ENCODE measurements around the gene BABAM1. TPM values are rescaled to one million over a fixed set of nuclear protein-coding genes. Genes with fewer than 3 reads are reported as not detected.

The BABAM1 gene
- total RNA-seq, 1 experiment from 2014 or later = 146 TPM

DNA sequence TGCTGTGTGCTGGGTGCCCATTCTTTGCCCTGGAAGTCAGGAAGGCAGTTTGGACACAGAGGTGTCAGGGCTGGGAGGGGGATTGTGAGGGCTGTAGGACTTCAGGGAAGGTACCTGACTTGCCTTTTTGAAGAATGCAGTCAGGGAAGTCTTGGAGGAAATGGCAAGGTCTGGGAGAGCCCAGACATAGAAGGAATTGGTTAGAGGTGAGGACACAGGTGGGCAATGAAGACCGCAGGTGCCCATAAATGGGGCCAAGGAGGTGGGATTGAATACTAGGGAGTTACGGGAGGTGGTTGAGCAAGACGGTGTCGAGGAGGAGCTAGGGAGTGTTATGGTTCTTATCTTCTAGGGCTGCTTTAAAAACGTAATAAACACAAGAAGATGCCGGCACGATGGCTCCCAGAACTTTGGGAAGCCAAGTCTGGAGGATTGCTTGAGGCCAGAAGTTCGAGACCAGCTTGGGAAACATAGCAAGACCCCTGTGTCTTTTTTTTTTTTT lies 40.7 kb downstream of the BABAM1 start:
- Mint-ChIP-seq H3K27me3 (ENCODE audit: low read depth) (no peaks in the 10 kb centered on the region), H3K27ac (peak overlapping the region; percentile 67)

DNA sequence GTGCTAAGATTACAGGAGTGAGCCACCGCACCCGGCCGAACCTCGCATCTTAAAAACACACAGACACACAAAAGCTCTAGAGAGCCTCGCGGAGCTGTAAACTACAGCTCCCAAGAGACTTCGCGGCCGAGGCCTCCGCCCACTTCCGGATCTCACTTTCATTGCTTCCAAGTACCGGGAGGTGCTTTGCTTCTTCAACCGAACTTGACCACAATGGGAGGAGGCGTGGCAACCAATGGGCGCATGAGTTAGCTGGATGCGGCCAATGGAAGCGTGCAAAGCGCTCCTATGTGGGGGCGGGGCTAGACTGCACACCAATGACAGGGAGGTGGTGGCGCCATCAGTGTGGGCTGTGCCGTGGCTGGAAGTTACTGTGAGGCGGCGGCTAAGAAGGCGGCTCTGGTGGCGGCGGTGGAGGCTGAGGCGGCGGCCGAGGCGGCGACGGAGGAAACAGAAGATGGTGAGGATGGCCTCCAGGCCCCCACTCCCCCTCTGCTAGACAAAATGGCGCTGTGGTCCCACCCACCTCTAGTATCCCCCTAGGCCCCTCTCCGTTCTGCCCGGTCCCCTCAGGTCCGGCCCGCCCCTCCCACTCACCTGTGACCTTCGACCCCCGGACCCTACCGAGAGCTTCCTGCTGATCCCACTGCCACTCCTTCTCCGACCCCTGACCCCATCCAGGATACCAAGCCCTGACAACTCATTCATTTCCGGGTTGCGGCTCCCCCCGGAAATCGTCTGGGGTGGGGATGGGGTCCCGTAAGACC lies 42.1 kb downstream of the BABAM1 start, which contains the start of gene DDA1:
TSS of gene DDA1 (plus strand) at position 366 of the 767 bp plus-strand sequence. CDS start at position 458, 92 bp downstream.
- POLR2A ChIA-PET = interaction anchor here (0.5 to 2.4 kb wide), 14 partner anchors 12 to 185 kb away, joined by 3 to 10 read pairs (median 5); partner anchors contain the start of genes ANO8, BABAM1 and USE1
- peak; percentile 85 for ATAC-seq
- peak within 1 kb of the TSS; percentile 95 for H3K27ac Mint-ChIP-seq
- TF ChIP-seq TEAD4 (CRISPR knock-in tag; IDR thresholded peaks at IDR 0.05) (no peak), KAT7 (CRISPR knock-in tag; IDR thresholded peaks at IDR 0.05; ENCODE audit: borderline replicate concordance) (0 out of 2 replicates have a peak, but pooled peaks have one; percentile 48), PRRX2 (CRISPR knock-in tag; IDR thresholded peaks at IDR 0.05) (no peak), ZBTB21 (CRISPR knock-in tag; IDR thresholded peaks at IDR 0.05; ENCODE audit: borderline replicate concordance) (no peak), JUN (CRISPR knock-in tag; IDR thresholded peaks at IDR 0.05) (no peak), CBFB (CRISPR knock-in tag; IDR thresholded peaks at IDR 0.05; ENCODE audit: low read depth) (no peak), NR2C2 (CRISPR knock-in tag; IDR thresholded peaks at IDR 0.05) (peak; percentile 97), ESRRA (CRISPR knock-in tag; IDR thresholded peaks at IDR 0.05; ENCODE audit: borderline replicate concordance) (no peak), ATF2 (CRISPR knock-in tag; IDR thresholded peaks at IDR 0.05; ENCODE audit: borderline replicate concordance, low read depth) (no peak), HMGA2 (CRISPR knock-in tag; IDR thresholded peaks at IDR 0.05) (no peak), CDX4 (CRISPR knock-in tag; IDR thresholded peaks at IDR 0.05; ENCODE audit: borderline replicate concordance) (no peak)
- TF ChIP-seq, protein P1, sequence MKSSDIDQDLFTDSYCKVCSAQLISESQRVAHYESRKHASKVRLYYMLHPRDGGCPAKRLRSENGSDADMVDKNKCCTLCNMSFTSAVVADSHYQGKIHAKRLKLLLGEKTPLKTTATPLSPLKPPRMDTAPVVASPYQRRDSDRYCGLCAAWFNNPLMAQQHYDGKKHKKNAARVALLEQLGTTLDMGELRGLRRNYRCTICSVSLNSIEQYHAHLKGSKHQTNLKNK (CRISPR knock-in tag; IDR thresholded peaks at IDR 0.05) = no peak
- TF ChIP-seq, protein P2, sequence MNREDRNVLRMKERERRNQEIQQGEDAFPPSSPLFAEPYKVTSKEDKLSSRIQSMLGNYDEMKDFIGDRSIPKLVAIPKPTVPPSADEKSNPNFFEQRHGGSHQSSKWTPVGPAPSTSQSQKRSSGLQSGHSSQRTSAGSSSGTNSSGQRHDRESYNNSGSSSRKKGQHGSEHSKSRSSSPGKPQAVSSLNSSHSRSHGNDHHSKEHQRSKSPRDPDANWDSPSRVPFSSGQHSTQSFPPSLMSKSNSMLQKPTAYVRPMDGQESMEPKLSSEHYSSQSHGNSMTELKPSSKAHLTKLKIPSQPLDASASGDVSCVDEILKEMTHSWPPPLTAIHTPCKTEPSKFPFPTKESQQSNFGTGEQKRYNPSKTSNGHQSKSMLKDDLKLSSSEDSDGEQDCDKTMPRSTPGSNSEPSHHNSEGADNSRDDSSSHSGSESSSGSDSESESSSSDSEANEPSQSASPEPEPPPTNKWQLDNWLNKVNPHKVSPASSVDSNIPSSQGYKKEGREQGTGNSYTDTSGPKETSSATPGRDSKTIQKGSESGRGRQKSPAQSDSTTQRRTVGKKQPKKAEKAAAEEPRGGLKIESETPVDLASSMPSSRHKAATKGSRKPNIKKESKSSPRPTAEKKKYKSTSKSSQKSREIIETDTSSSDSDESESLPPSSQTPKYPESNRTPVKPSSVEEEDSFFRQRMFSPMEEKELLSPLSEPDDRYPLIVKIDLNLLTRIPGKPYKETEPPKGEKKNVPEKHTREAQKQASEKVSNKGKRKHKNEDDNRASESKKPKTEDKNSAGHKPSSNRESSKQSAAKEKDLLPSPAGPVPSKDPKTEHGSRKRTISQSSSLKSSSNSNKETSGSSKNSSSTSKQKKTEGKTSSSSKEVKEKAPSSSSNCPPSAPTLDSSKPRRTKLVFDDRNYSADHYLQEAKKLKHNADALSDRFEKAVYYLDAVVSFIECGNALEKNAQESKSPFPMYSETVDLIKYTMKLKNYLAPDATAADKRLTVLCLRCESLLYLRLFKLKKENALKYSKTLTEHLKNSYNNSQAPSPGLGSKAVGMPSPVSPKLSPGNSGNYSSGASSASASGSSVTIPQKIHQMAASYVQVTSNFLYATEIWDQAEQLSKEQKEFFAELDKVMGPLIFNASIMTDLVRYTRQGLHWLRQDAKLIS (CRISPR knock-in tag; IDR thresholded peaks at IDR 0.05; ENCODE audit: borderline replicate concordance) = no peak
- TF ChIP-seq, protein P3, sequence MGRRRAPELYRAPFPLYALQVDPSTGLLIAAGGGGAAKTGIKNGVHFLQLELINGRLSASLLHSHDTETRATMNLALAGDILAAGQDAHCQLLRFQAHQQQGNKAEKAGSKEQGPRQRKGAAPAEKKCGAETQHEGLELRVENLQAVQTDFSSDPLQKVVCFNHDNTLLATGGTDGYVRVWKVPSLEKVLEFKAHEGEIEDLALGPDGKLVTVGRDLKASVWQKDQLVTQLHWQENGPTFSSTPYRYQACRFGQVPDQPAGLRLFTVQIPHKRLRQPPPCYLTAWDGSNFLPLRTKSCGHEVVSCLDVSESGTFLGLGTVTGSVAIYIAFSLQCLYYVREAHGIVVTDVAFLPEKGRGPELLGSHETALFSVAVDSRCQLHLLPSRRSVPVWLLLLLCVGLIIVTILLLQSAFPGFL (CRISPR knock-in tag; IDR thresholded peaks at IDR 0.05; ENCODE audit: borderline replicate concordance) = no peak
- TF ChIP-seq, protein P4, sequence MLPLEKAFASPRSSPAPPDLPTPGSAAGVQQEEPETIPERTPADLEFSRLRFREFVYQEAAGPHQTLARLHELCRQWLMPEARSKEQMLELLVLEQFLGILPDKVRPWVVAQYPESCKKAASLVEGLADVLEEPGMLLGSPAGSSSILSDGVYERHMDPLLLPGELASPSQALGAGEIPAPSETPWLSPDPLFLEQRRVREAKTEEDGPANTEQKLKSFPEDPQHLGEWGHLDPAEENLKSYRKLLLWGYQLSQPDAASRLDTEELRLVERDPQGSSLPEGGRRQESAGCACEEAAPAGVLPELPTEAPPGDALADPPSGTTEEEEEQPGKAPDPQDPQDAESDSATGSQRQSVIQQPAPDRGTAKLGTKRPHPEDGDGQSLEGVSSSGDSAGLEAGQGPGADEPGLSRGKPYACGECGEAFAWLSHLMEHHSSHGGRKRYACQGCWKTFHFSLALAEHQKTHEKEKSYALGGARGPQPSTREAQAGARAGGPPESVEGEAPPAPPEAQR (CRISPR knock-in tag; IDR thresholded peaks at IDR 0.05) = no peak
- TF ChIP-seq, protein P5, sequence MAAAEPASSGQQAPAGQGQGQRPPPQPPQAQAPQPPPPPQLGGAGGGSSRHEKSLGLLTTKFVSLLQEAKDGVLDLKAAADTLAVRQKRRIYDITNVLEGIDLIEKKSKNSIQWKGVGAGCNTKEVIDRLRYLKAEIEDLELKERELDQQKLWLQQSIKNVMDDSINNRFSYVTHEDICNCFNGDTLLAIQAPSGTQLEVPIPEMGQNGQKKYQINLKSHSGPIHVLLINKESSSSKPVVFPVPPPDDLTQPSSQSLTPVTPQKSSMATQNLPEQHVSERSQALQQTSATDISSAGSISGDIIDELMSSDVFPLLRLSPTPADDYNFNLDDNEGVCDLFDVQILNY (CRISPR knock-in tag; IDR thresholded peaks at IDR 0.05) = no peak

More for the DNA sequence above, 40.7 kb downstream of the BABAM1 start:
- POLR2A ChIA-PET = no interaction called here
- H3K4me3 Mint-ChIP-seq = peak overlapping the region; percentile 89
- DNase-seq (ENCODE audit: low spot score) = no peak
- no peak for TF ChIP-seq TP53 (CRISPR knock-in tag; IDR thresholded peaks at IDR 0.05)
- no peak for TF ChIP-seq ZNF425 (CRISPR knock-in tag; conservative IDR thresholded peaks at IDR 0.05)
- no peaks in the 10 kb centered on the region for H3K36me3 Mint-ChIP-seq
- CTCF ChIA-PET = interaction anchor here (0.6 to 3.1 kb wide), 6 partner anchors 14 to 83 kb away, joined by 3 to 60 read pairs (median 16); no protein-coding TSS in a partner anchor
- no peak for ATAC-seq
- H3K4me1 Mint-ChIP-seq = peaks cover 40% of the 10 kb centered on the region
- no peaks in the 10 kb centered on the region for H3K9me3 Mint-ChIP-seq

More for the DNA sequence above, 42.1 kb downstream of the BABAM1 start, which contains the start of gene DDA1:
- CTCF ChIA-PET = interaction anchor here (0.6 to 3.1 kb wide), 21 partner anchors 12 to 868 kb away, joined by 3 to 35 read pairs (median 4); partner anchors contain the start of genes BABAM1, MVB12A and OCEL1
- no peaks in the 10 kb centered on the region for H3K27me3 Mint-ChIP-seq (ENCODE audit: low read depth)
- H3K4me3 Mint-ChIP-seq = peak within 1 kb of the TSS; percentile 89
- DNase-seq (ENCODE audit: low spot score) = peak; percentile 100
- H3K4me1 Mint-ChIP-seq = peaks cover 31% of the 10 kb centered on the region
- H3K36me3 Mint-ChIP-seq = peaks cover 8% of the 10 kb centered on the region
- no peaks in the 10 kb centered on the region for H3K9me3 Mint-ChIP-seq

All from WTC11 (cell line).